Measurements from ENCODE around the gene HLA-G.

DNA sequence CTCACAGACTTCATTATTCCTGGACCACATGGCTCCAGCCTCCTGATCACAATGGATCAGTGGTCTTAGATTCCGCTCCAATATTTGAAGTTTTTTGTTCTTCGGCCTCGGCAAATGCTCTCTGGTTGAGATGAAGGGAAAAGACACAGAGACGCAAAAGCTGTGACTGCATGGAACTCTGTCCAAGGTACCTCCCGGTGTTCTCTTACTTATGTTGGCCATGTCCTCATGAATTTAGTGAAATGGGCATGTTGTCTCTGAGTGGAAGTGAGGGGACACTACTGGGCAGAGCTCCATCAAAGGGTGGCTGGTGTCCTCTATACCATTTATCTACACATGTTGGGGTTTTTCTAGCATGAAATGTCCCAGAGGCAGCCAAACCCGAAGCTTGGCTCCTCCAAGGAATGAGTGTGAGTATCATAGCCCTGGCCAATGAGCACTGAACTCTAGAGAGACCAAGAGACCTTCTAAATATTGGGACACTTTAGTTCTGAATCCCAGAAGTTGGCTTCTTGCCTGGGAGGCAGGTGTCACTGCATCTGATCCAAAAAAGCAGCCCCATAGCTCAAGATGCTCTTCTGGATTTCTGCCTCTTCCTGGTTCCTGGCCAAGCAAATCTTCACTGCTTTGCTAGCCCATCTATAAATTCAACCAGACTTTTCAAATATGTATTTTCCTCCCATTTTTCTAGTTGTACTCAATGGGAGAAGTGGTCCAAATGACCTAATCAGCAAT lies 34.1 kb downstream of the HLA-G start:
- no peak for TF ChIP-seq POLR2AphosphoS5 (IDR thresholded peaks at IDR 0.05; ENCODE audit: low read depth, low read length)
- TF ChIP-seq SIN3A (IDR thresholded peaks at IDR 0.05; ENCODE audit: borderline replicate concordance, insufficient read depth, low read length), result no peak
- TF ChIP-seq, protein P1, sequence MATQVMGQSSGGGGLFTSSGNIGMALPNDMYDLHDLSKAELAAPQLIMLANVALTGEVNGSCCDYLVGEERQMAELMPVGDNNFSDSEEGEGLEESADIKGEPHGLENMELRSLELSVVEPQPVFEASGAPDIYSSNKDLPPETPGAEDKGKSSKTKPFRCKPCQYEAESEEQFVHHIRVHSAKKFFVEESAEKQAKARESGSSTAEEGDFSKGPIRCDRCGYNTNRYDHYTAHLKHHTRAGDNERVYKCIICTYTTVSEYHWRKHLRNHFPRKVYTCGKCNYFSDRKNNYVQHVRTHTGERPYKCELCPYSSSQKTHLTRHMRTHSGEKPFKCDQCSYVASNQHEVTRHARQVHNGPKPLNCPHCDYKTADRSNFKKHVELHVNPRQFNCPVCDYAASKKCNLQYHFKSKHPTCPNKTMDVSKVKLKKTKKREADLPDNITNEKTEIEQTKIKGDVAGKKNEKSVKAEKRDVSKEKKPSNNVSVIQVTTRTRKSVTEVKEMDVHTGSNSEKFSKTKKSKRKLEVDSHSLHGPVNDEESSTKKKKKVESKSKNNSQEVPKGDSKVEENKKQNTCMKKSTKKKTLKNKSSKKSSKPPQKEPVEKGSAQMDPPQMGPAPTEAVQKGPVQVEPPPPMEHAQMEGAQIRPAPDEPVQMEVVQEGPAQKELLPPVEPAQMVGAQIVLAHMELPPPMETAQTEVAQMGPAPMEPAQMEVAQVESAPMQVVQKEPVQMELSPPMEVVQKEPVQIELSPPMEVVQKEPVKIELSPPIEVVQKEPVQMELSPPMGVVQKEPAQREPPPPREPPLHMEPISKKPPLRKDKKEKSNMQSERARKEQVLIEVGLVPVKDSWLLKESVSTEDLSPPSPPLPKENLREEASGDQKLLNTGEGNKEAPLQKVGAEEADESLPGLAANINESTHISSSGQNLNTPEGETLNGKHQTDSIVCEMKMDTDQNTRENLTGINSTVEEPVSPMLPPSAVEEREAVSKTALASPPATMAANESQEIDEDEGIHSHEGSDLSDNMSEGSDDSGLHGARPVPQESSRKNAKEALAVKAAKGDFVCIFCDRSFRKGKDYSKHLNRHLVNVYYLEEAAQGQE (IDR thresholded peaks at IDR 0.05; ENCODE audit: insufficient read depth in 1 of 2, low read depth in 2 of 2, low read length in 2 of 2), result peak; percentile 57 to 90; a peak in 3 of 4 replicates

All from PFSK-1 (cell line).